TTC549 (cell line): ENCODE results near the gene NYNRIN.

Experiments
- FAIRE-seq: peaks from 2 replicates; lab custom pipeline; 2012; peaks lifted over from hg19 to GRCh38; lab: Jason Lieb, UNC

The NYNRIN gene

GRCh38 chr14:24456980-24457379, 58.2 kb downstream of the NYNRIN start:
- no peak for FAIRE-seq

DNA sequence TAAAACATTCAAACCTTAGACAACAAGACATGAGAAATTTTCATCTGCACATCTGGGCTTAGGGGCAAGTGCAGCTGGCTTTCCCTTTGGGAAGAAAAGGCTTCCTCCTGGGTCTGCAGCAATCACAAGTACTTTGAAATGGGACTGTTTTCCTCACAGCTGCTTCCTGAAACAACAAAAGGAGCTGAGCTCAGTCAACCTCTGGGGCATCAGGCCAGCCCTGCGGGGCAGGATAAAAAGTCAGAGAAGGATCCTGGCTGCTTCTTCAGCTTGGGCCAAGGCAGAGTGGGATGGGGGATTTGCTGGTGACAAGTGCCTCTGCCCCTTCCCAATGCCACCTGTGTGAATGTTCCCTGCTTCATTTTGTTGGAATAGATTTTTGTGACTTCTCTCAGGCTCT, 59.9 kb downstream of the NYNRIN start:
- FAIRE-seq: no peak

GRCh38 chr14:24459331-24459730, 60.5 kb downstream of the NYNRIN start:
- no peak for FAIRE-seq

DNA sequence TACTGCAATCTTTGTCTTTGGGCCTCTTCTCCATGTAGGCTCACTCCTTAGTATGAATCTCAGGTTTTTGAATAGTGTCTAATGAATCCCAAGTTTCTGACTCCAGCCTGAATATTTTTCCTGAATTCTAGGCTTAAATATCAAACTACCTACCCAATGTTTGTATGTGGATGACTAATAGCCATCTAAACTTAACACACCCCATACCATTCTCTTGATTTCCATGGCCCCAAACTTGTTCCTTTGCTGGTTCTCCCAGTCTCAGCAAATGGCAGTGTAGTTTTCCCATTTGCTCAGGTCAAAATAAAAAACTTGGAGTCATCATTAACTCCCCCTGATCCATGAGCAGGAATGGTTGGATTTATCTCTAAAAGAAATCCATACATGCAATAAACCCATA, 62.5 kb downstream of the NYNRIN start:
- FAIRE-seq: no peak

GRCh38 chr14:24463017-24463883, 64.4 kb downstream of the NYNRIN start:
- no peak for FAIRE-seq

- FAIRE-seq: no peak
Observed at GRCh38 chr14:24463884-24464785, 65.3 kb downstream of the NYNRIN start.

GRCh38 chr14:24465368-24465767, 66.6 kb downstream of the NYNRIN start:
- FAIRE-seq: no peak

- no peak for FAIRE-seq
Observed at GRCh38 chr14:24465805-24466204, 67.0 kb downstream of the NYNRIN start.
